ENCODE data around the gene P3H3. TPM values are rescaled to one million over a fixed set of nuclear protein-coding genes. Genes with fewer than 3 reads are reported as not detected.

Gene P3H3
- polyA plus RNA-seq, 1 experiment = 45.5 TPM

- DNase-seq (ENCODE audit: low read depth, low spot score) = no peak
- ChIA-PET CTCF (no interaction called here), POLR2A (interaction anchor here (1.1 to 2.8 kb wide), 2 partner anchors 11 to 316 kb away, joined by 3 to 11 read pairs; partner anchors contain the start of gene GAPDH)
- Histone ChIP-seq H3K27ac (ENCODE audit: low read depth, low read length) (no peak overlapping the region), H3K4me3 (ENCODE audit: low read depth, low read length) (peak overlapping the region; percentile 97), H3K27me3 (ENCODE audit: control insufficient read depth, insufficient read depth, low read length) (no peaks in the 10 kb centered on the region), H3K9me3 (ENCODE audit: control insufficient read depth, insufficient read depth, low read length) (no peaks in the 10 kb centered on the region; the same call in 1 of the 2 replicates)
- TF ChIP-seq CTCF (IDR thresholded peaks at IDR 0.05; ENCODE audit: low read depth, low read length) = no peak
Measured at GRCh38 chr12:6849976-6850560, 21.9 kb downstream of the P3H3 start.

- ChIA-PET CTCF (interaction anchor here (1.3 to 5.1 kb wide), 4 partner anchors 16 to 97 kb away, joined by 4 to 26 read pairs (median 11); partner anchors contain the start of gene SPSB2), POLR2A (interaction anchor here (1.3 to 3.4 kb wide), 12 partner anchors 8 to 317 kb away, joined by 3 to 57 read pairs (median 10); partner anchors contain the start of genes C12orf57, GAPDH, GNB3 and MLF2)
- Histone ChIP-seq H3K27me3 (ENCODE audit: control insufficient read depth, insufficient read depth, low read length) (no peaks in the 10 kb centered on the region), H3K27ac (ENCODE audit: low read depth, low read length) (peak overlapping the region; percentile 75), H3K9me3 (ENCODE audit: control insufficient read depth, insufficient read depth, low read length) (no peaks in the 10 kb centered on the region; the same call in 1 of the 2 replicates), H3K4me3 (ENCODE audit: low read depth, low read length) (peak overlapping the region; percentile 97)
- DNase-seq (ENCODE audit: low read depth, low spot score) = no peak
- no peak for TF ChIP-seq CTCF (IDR thresholded peaks at IDR 0.05; ENCODE audit: low read depth, low read length)
Measured at GRCh38 chr12:6850796-6851152, 22.6 kb downstream of the P3H3 start.

- CTCF ChIA-PET = interaction anchor here (0.7 to 5.1 kb wide), 6 partner anchors 17 to 99 kb away, joined by 4 to 26 read pairs (median 7); partner anchors contain the start of genes MLF2 and SPSB2
Measured at GRCh38 chr12:6851153-6851920, 23.1 kb downstream of the P3H3 start, which contains the start of gene CDCA3. Gene CDCA3 (minus strand): TSS chr12:6851286. CDS start chr12:6850952, 334 bp downstream.

GRCh38 chr12:6851921-6852650 lies 23.9 kb downstream of the P3H3 start, which contains the start of gene USP5:
Gene USP5 (plus strand): TSS chr12:6852150. CDS start chr12:6852180, 30 bp downstream.
- CTCF ChIA-PET = interaction anchor here (0.7 to 5.1 kb wide), 11 partner anchors 17 to 100 kb away, joined by 3 to 26 read pairs (median 6); partner anchors contain the start of genes MLF2 and SPSB2
- peak within 1 kb of the TSS; percentile 97 for H3K4me3 ChIP-seq (ENCODE audit: low read depth, low read length)
- POLR2A ChIA-PET = interaction anchor here (0.6 to 3.4 kb wide), 23 partner anchors 9 to 318 kb away, joined by 3 to 57 read pairs (median 6); partner anchors contain the start of genes C12orf57, COPS7A, GAPDH and GNB3

More at GRCh38 chr12:6851153-6851920, 23.1 kb downstream of the P3H3 start, which contains the start of gene CDCA3:
- Histone ChIP-seq H3K9me3 (ENCODE audit: control insufficient read depth, insufficient read depth, low read length) (no peaks in the 10 kb centered on the region; the same call in 1 of the 2 replicates), H3K4me3 (ENCODE audit: low read depth, low read length) (peak within 1 kb of the TSS; percentile 97), H3K27me3 (ENCODE audit: control insufficient read depth, insufficient read depth, low read length) (no peaks in the 10 kb centered on the region), H3K27ac (ENCODE audit: low read depth, low read length) (peak within 1 kb of the TSS; percentile 75)
- DNase-seq (ENCODE audit: low read depth, low spot score) = peak; percentile 96
- no peak for TF ChIP-seq CTCF (IDR thresholded peaks at IDR 0.05; ENCODE audit: low read depth, low read length)
- POLR2A ChIA-PET = interaction anchor here (0.6 to 3.4 kb wide), 18 partner anchors 8 to 317 kb away, joined by 3 to 57 read pairs (median 7); partner anchors contain the start of genes C12orf57, COPS7A, GAPDH and GNB3

More at GRCh38 chr12:6851921-6852650, 23.9 kb downstream of the P3H3 start, which contains the start of gene USP5:
- peak within 1 kb of the TSS; percentile 92 for H3K27ac ChIP-seq (ENCODE audit: low read depth, low read length)
- no peaks in the 10 kb centered on the region for H3K27me3 ChIP-seq (ENCODE audit: control insufficient read depth, insufficient read depth, low read length)
- peak; percentile 99 for DNase-seq (ENCODE audit: low read depth, low spot score)
- TF ChIP-seq CTCF (IDR thresholded peaks at IDR 0.05; ENCODE audit: low read depth, low read length) = no peak; the same call in 1 of the 2 replicates
- no peaks in the 10 kb centered on the region; the same call in 1 of the 2 replicates for H3K9me3 ChIP-seq (ENCODE audit: control insufficient read depth, insufficient read depth, low read length)

All from AG04450 (cell line).